Measurements from ENCODE around the gene AFAP1. TPM values are rescaled to one million over a fixed set of nuclear protein-coding genes. Genes with fewer than 3 reads are reported as not detected.

The AFAP1 gene
- total and polyA plus RNA-seq, 2 experiments from 2014 or later = 10.5 to 31.9 TPM

DNA sequence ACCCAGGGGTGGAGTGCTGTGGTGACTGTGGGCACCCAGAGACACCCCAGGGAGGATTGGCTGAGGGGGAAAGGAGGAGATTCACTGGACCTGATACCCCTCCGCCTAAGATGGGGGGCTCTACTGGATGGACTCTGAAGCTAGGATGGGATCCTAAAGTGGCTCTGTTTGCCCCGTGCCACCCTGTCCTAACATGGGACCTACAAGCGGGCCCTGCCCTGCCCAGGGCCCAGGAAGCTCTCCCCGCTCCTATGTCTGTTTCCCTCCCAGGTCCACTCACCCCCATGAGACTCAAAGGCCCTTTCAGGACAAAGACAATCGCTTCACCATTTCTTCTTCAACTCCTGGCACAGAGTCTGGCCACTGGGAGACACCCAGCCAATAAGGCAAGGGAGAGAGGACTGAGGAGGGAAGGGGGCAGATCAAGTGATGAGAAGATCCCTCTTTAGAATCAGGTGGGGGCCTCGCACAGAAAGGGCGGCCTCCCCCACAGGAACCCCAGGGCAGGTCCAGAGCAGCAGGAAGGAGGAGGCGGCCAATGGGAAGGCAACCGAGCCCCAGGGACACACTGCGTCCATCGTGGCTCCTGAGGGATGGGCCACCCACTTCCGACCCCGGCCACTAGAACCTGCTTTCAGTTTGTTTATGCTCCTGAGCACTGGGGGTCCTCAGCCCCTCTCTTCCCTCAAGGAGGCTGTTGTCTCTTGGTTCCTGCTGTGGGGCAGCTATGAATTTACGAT lies 155.4 kb downstream of the AFAP1 start:
- DNase-seq (ENCODE audit: low read depth in 1 of 2, low spot score in 1 of 2) = no peak
- Histone ChIP-seq H3K9me3 (ENCODE audit: low read depth) (no peaks in the 10 kb centered on the region), H3K4me1 (ENCODE audit: low read depth) (peaks cover 27% of the 10 kb centered on the region), H3K4me3 (no peak overlapping the region), H3K27me3 (no peaks in the 10 kb centered on the region), H3K36me3 (no peaks in the 10 kb centered on the region), H3K27ac (no peak overlapping the region)
- TF ChIP-seq, protein P1, sequence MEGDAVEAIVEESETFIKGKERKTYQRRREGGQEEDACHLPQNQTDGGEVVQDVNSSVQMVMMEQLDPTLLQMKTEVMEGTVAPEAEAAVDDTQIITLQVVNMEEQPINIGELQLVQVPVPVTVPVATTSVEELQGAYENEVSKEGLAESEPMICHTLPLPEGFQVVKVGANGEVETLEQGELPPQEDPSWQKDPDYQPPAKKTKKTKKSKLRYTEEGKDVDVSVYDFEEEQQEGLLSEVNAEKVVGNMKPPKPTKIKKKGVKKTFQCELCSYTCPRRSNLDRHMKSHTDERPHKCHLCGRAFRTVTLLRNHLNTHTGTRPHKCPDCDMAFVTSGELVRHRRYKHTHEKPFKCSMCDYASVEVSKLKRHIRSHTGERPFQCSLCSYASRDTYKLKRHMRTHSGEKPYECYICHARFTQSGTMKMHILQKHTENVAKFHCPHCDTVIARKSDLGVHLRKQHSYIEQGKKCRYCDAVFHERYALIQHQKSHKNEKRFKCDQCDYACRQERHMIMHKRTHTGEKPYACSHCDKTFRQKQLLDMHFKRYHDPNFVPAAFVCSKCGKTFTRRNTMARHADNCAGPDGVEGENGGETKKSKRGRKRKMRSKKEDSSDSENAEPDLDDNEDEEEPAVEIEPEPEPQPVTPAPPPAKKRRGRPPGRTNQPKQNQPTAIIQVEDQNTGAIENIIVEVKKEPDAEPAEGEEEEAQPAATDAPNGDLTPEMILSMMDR (IDR thresholded peaks at IDR 0.05; ENCODE audit: low read depth, low read length) = no peak

DNA sequence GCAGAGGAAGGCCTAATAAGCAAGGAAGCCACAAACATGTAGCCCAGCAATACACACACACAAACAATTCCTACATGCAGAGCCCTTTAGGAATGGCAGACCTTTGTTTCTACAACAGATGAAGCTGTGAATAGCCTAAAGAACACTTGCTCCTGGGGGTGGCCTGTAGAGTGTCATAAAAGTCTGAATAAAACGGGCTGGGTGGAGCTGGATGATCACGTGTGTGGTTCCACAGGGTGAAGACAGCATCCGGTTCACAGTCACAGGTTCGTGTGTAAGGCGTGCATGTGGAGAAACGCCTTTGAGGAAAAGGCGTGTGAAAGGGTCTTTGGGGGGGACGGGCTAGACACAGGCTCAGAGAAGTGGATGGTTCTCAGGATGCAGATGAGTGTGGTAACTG lies 156.1 kb downstream of the AFAP1 start:
- no peaks in the 10 kb centered on the region for H3K9me3 ChIP-seq (ENCODE audit: low read depth)
- TF ChIP-seq, protein P1 (IDR thresholded peaks at IDR 0.05; ENCODE audit: low read depth, low read length) = no peak
- H3K27me3 ChIP-seq = no peaks in the 10 kb centered on the region
- no peaks in the 10 kb centered on the region for H3K36me3 ChIP-seq
- peak overlapping the region; percentile 50 for H3K27ac ChIP-seq
- no peak for DNase-seq (ENCODE audit: low read depth in 1 of 2, low spot score in 1 of 2)
- no peak overlapping the region for H3K4me3 ChIP-seq
- peaks cover 34% of the 10 kb centered on the region for H3K4me1 ChIP-seq (ENCODE audit: low read depth)

DNA sequence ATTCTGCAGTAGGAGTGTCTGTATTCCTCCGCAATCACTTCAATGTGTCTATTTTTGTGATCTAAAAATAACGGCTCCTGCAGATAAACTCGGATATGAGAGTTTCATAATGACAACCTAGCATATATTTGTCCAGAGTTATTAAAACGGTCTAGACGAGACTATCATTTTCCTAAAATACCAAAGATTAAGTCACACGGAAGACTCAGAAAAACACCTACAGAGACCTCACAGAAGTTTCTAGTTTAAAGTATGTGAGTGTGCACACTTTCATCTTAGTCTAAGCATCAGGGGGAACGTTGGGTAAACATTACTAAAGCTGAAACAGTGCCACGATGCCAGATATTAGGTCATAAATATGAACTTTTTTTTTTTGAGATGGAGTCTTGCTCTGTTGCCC lies 156.9 kb downstream of the AFAP1 start:
- Histone ChIP-seq H3K36me3 (no peaks in the 10 kb centered on the region), H3K4me3 (no peak overlapping the region), H3K27ac (peak overlapping the region; percentile 87), H3K9me3 (ENCODE audit: low read depth) (no peaks in the 10 kb centered on the region), H3K4me1 (ENCODE audit: low read depth) (peaks cover 37% of the 10 kb centered on the region), H3K27me3 (no peaks in the 10 kb centered on the region)
- DNase-seq (ENCODE audit: low read depth in 1 of 2, low spot score in 1 of 2) = no peak
- TF ChIP-seq, protein P1 (IDR thresholded peaks at IDR 0.05; ENCODE audit: low read depth, low read length) = no peak

DNA sequence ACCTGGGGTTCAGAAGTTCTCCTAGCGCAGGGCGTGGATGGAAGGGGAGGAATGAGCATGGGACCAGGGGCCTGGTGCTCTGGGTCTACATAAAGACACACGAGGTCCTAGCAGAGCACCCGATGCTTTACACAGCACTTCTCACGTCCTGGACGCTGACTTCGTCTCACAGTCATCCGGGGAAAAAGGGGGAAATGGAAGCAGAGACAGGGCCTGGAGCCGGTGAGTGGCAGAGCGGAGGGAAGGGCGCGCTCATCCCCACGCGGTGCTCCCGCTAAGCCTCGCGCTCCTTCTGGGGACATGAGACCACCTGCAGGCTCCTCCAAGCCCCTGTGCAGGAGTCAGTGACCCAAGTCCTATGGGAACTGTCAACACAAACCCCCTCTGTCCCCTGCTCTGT lies 157.7 kb downstream of the AFAP1 start:
- Histone ChIP-seq H3K4me3 (no peak overlapping the region), H3K9me3 (ENCODE audit: low read depth) (no peaks in the 10 kb centered on the region), H3K36me3 (no peaks in the 10 kb centered on the region), H3K27ac (peak overlapping the region; percentile 87), H3K27me3 (no peaks in the 10 kb centered on the region), H3K4me1 (ENCODE audit: low read depth) (peaks cover 37% of the 10 kb centered on the region)
- TF ChIP-seq, protein P1 (IDR thresholded peaks at IDR 0.05; ENCODE audit: low read depth, low read length) = no peak
- DNase-seq (ENCODE audit: low read depth in 1 of 2, low spot score in 1 of 2) = no peak

DNA sequence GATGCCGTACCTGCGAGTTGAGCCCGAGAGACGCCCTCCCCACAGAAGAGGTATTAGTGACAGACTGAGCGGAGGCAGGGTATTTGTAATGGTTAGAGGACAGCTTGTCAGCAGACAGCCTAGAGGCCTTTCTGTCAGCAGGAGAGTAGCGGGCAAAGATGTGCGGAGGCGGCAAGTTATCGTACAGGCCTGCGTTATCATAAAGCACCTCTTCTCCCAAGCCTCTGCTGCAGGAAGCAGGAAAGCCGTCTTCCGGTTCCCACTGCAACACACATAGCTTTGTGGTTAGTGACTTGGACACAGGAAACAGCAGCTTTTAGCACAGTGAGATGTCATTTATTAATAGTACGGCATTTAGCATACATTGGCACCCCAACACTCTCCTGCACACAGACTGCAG lies 158.3 kb downstream of the AFAP1 start:
- peak overlapping the region; percentile 87 for H3K27ac ChIP-seq
- H3K27me3 ChIP-seq = no peaks in the 10 kb centered on the region
- peaks cover 37% of the 10 kb centered on the region for H3K4me1 ChIP-seq (ENCODE audit: low read depth)
- no peaks in the 10 kb centered on the region for H3K36me3 ChIP-seq
- TF ChIP-seq, protein P1 (IDR thresholded peaks at IDR 0.05; ENCODE audit: low read depth, low read length) = no peak
- DNase-seq (ENCODE audit: low read depth in 1 of 2, low spot score in 1 of 2) = peak; percentile 54 to 84
- H3K4me3 ChIP-seq = no peak overlapping the region
- no peaks in the 10 kb centered on the region for H3K9me3 ChIP-seq (ENCODE audit: low read depth)

Data from cardiac muscle cell (in vitro differentiated cells and primary cell).